Esophagus squamous epithelium (tissue), 4 donors: ENCODE results near the gene AQP5.

Experiments used
- CTCF ChIP-seq, 6 experiments: fragments of 450-650 bp in 4 of 6; fragments of 200-600 bp in 2 of 6; sonication (generic) in 2 of 6; IDR thresholded peaks; one replicate each; pipeline ENCODE4 v1.5.1; 2016 to 2019; ENCODE audit warnings: antibody characterized with exemption in 6 of 6, mild to moderate bottlenecking in 4 of 6, moderate library complexity in 4 of 6
- POLR2A ChIP-seq, 4 donors: fragments of 450-650 bp; IDR thresholded peaks; one replicate each; pipeline ENCODE4 v1.6.1; 2017; ENCODE audit warnings: antibody characterized with exemption in 4 of 4, mild to moderate bottlenecking in 4 of 4, moderate library complexity in 3 of 4

GRCh38 chr12:49960474-49961110, 1.1 kb upstream of the AQP5 start:
- TF ChIP-seq POLR2A (IDR thresholded peaks at IDR 0.05): no peak
- no peak for TF ChIP-seq CTCF (IDR thresholded peaks at IDR 0.05)
